ENCODE measurements around the gene VWA2.

Gene VWA2

GRCh38 chr10:114281461-114281860 is 42.4 kb downstream of the VWA2 start:
- H3K4me3 ChIP-seq (ENCODE audit: control insufficient read depth, low read depth, low read length): no peak overlapping the region
- DNase-seq (ENCODE audit: low read depth): no peak
- TF ChIP-seq CTCF (conservative IDR thresholded peaks at IDR 0.05; ENCODE audit: control insufficient read depth, insufficient read depth, low read depth, low read length): no peak

- no peak for DNase-seq (ENCODE audit: low read depth)
- no peak for TF ChIP-seq CTCF (conservative IDR thresholded peaks at IDR 0.05; ENCODE audit: control insufficient read depth, insufficient read depth, low read depth, low read length)
- no peak overlapping the region for H3K4me3 ChIP-seq (ENCODE audit: control insufficient read depth, low read depth, low read length)
Measured at GRCh38 chr10:114282526-114282925, 43.5 kb downstream of the VWA2 start.

GRCh38 chr10:114283091-114283490 is 44.0 kb downstream of the VWA2 start:
- H3K4me3 ChIP-seq (ENCODE audit: control insufficient read depth, low read depth, low read length): no peak overlapping the region
- no peak for DNase-seq (ENCODE audit: low read depth)
- no peak for TF ChIP-seq CTCF (conservative IDR thresholded peaks at IDR 0.05; ENCODE audit: control insufficient read depth, insufficient read depth, low read depth, low read length)

GRCh38 chr10:114283535-114284234 is 44.6 kb downstream of the VWA2 start:
- no peak for DNase-seq (ENCODE audit: low read depth)
- no peak overlapping the region for H3K4me3 ChIP-seq (ENCODE audit: control insufficient read depth, low read depth, low read length)
- no peak for TF ChIP-seq CTCF (conservative IDR thresholded peaks at IDR 0.05; ENCODE audit: control insufficient read depth, insufficient read depth, low read depth, low read length)

- DNase-seq (ENCODE audit: low read depth): no peak
- no peak overlapping the region for H3K4me3 ChIP-seq (ENCODE audit: control insufficient read depth, low read depth, low read length)
- TF ChIP-seq CTCF (conservative IDR thresholded peaks at IDR 0.05; ENCODE audit: control insufficient read depth, insufficient read depth, low read depth, low read length): no peak
Measured at GRCh38 chr10:114284346-114285071, 45.5 kb downstream of the VWA2 start.

GRCh38 chr10:114285961-114286441 is 46.9 kb downstream of the VWA2 start:
- DNase-seq (ENCODE audit: low read depth): no peak
- no peak overlapping the region for H3K4me3 ChIP-seq (ENCODE audit: control insufficient read depth, low read depth, low read length)
- no peak for TF ChIP-seq CTCF (conservative IDR thresholded peaks at IDR 0.05; ENCODE audit: control insufficient read depth, insufficient read depth, low read depth, low read length)
